SK-N-DZ (cell line): Measurements from ENCODE around the gene ANKRD10.

Experiments
- DNase-seq: peaks from one replicate; pipeline ENCODE4 v3.0.0-alpha.2; 2015; ENCODE audit warnings: low spot score
- small RNA-seq, 2 experiments: library from RNA; depleted of rRNA; stranded (forward); fragments of <200 nt; gene quantifications; one replicate each; pipeline ENCODE3, GENCODE V24; 2014

ANKRD10 gene

GRCh38 chr13:110831437-110832204, 83.2 kb downstream of the ANKRD10 start:
- DNase-seq, result no peak

DNA sequence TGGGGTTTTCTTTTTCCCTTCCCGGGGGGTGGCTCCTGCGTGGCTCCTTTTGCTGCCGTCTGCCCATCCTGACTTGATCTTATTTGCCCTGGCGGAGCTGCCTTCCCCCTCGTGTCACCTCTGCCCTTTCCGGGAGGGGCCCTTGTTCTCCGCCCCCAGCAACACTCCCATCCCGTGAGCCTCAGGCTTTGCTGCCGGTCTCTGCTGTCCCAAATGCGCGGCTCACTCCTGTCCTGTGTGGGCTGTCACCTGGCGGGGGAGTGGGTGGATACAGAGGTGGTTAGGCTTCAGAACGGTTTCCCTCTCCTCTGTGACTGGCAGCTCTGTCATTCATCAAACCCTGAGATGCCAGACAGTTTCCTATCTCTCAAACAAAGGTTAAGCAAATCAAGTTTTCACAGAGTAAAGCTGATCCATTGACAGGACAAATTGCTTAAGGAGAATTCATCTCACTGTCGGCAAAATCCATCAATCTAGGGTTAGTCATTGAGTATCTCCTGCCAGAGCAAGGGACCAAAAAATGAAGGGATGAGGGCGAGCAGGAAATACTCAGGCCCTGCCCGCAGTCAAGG, 84.0 kb downstream of the ANKRD10 start:
- DNase-seq, result no peak

DNA sequence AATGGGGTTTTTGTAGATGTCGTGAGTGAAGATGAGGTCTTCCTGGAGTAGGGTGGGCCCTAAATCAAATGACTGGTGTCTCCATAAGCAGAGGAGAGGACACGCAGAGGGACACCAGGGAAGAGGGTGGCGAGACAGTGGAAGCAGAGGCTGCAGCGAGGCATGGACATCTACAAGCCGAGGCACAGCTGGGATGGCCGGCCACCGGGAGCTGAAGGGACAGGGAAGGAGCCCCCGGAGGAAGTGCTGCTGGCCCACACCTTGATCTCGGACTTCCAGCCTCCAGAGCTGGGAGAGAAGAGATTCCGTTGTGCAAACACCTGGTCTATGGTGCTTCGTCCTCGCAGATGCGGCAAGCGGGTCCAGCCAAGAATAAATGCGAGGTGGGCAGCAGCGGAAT, 84.5 kb downstream of the ANKRD10 start:
- no peak for DNase-seq

- no peak for DNase-seq
Measured at GRCh38 chr13:110829486-110829885, 85.4 kb downstream of the ANKRD10 start.

DNA sequence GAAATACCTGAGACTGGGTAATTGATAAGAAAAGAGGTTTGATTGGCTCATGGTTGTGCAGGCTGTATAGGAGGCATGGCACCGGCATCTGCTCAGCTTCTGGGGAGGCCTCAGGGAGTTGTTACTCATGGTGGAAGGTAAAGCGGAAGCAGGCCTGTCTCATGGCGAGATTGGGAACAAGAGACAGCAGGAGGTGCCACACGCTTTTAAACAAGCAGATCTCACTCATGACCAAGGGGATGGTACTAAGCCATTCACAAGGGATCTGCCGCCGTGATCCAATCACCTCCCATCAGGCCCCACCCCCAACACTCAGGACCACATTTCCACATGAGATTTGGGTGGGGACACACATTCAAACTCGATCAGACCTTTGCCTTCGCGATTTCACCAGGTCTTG, 86.2 kb downstream of the ANKRD10 start:
- no peak for DNase-seq

Small RNAs within 50 kb of the gene (small RNA-seq; reads per million reads assigned to genes)
- 0 reads per million in 2 experiments for gene AL442128.1
